CD8-positive, alpha-beta memory T cell (primary cell): ENCODE results near the gene PPM1L. TPM values are rescaled to one million over a fixed set of nuclear protein-coding genes. Genes with fewer than 3 reads are reported as not detected.

ENCODE experiments used
- CTCF ChIA-PET: fragments of 350-600 bp; sonication (Branson Sonifier 250); formaldehyde crosslinking; loops from one replicate; lab custom pipeline; 2021; ENCODE audit warnings: antibody characterized with exemption; lab: Charles Lee
- POLR2A ChIA-PET: fragments of 350-600 bp; sonication (Branson Sonifier 250); formaldehyde crosslinking; loops from one replicate; lab custom pipeline; 2021; ENCODE audit warnings: antibody characterized with exemption; lab: Charles Lee
- DNase-seq, 5 donors: peaks; one replicate each; pipeline versions ENCODE4 v3.0.0 to v3.0.0-alpha.2; 2020 to 2022; ENCODE audit warnings: mixed read lengths in 1 of 5
- H3K27ac ChIP-seq: one replicate; pipeline ENCODE4 v1.7.0; 2013; ENCODE audit warnings: low read depth, mild to moderate bottlenecking, low read length, moderate library complexity
- H3K27me3 ChIP-seq: 2 replicates; pipeline ENCODE4 v1.7.0; 2013; ENCODE audit warnings: low read length, mild to moderate bottlenecking; ENCODE audit not compliant: insufficient read depth, poor library complexity, severe bottlenecking
- H3K36me3 ChIP-seq: 2 replicates; pipeline ENCODE4 v1.7.0; 2013; ENCODE audit warnings: mild to moderate bottlenecking, low read length, moderate library complexity; ENCODE audit not compliant: insufficient read depth
- H3K4me1 ChIP-seq: 2 replicates; pipeline ENCODE4 v1.7.0; 2013; ENCODE audit warnings: mild to moderate bottlenecking, low read length, moderate library complexity; ENCODE audit not compliant: insufficient read depth
- H3K4me3 ChIP-seq: 2 replicates; pipeline ENCODE4 v1.7.0; 2013; ENCODE audit warnings: mild to moderate bottlenecking, low read length
- H3K9me3 ChIP-seq: 2 replicates; pipeline ENCODE4 v1.7.0; 2013; ENCODE audit warnings: mild to moderate bottlenecking, low read length
- H3K27ac Mint-ChIP-seq, 8 donors: one replicate each; pipeline ENCODE4 v1.8.0; 2020 to 2021; ENCODE audit warnings: mixed read lengths in 8 of 8, mild to moderate bottlenecking in 6 of 8, inconsistent platforms in 3 of 8, moderate library complexity in 3 of 8
- H3K27me3 Mint-ChIP-seq, 2 donors: one replicate each; pipeline ENCODE4 v1.8.0; 2020 to 2021; ENCODE audit warnings: mixed read lengths in 2 of 2, mild to moderate bottlenecking in 1 of 2, moderate library complexity in 1 of 2
- H3K36me3 Mint-ChIP-seq, 3 donors: one replicate each; pipeline ENCODE4 v1.8.0; 2020 to 2021; ENCODE audit warnings: mixed read lengths in 3 of 3, inconsistent platforms in 1 of 3, mild to moderate bottlenecking in 1 of 3
- H3K4me1 Mint-ChIP-seq, 3 donors: one replicate each; pipeline ENCODE4 v1.8.0; 2020 to 2021; ENCODE audit warnings: mixed read lengths in 3 of 3, inconsistent platforms in 1 of 3, mild to moderate bottlenecking in 1 of 3
- H3K4me3 Mint-ChIP-seq, 7 donors: one replicate each; pipeline ENCODE4 v1.8.0; 2020 to 2021; ENCODE audit warnings: mixed read lengths in 7 of 7, mild to moderate bottlenecking in 6 of 7, moderate library complexity in 4 of 7, inconsistent platforms in 2 of 7
- H3K9me3 Mint-ChIP-seq, 5 donors: one replicate each; pipeline ENCODE4 v1.8.0; 2020 to 2022; ENCODE audit warnings: mixed read lengths in 5 of 5, mild to moderate bottlenecking in 3 of 5, moderate library complexity in 2 of 5, inconsistent platforms in 1 of 5
- polyA plus RNA-seq: library from polyadenylated mRNA; unstranded; fragments of 300-500 nt; fragmentation: Illumina TruSeq; gene quantifications from one replicate; pipeline ENCODE4 v1.2.3, GENCODE V29; 2021
- total RNA-seq, 2 experiments: library from RNA; stranded (reverse); gene quantifications; one replicate each; pipeline ENCODE4 v1.2.3, GENCODE V29; 2021

Gene PPM1L
- total and polyA plus RNA-seq, 3 experiments from 2014 or later, result 1.3 to 4.4 (median 3.8) TPM

DNA sequence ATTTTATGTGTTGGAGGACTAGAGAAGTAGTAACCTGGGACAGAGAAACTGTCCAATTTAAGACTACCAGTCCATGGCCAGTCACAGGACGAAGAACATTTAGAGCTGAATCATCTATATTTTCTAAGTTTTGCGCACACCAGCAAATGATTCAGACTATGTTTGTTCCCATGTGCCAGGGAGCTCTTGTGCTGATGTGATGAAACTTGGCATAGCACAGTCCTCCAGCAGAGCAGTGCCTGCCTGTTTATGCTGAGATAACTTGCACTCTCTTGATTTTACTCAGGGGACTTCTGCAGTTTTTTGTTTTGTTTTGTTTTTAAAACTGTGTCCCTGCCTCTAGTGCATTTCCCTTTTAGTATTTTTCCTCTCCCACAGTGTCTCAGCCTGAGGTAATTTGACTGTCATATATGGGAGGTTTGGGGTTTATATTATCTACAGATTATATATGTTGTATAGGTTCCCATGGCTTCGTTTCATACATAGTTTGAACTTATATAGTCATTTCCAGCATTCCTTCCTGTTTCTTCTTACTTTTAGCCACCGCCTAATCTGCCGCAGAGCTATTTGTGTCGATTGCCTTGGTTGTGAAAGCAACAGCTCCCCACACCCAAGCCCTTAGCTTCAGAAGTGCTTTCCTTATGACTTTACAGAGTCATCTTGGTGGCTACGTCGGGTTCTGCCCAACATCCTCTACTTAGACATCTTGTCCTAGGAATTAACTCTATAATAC, 45.5 kb downstream of the PPM1L start:
- peak overlapping the region; percentile 4 to 57 (median 44) for H3K4me3 Mint-ChIP-seq
- peaks cover 4% of the 10 kb centered on the region for H3K4me1 ChIP-seq
- H3K36me3 ChIP-seq, result no peaks in the 10 kb centered on the region
- peaks cover 0 to 8% of the 10 kb centered on the region in 2 donors for H3K27me3 Mint-ChIP-seq
- peak overlapping the region in 4 of 8 donors; percentile 2 to 15 (median 4) for H3K27ac Mint-ChIP-seq
- DNase-seq, result peak in 3 of 5 donors; percentile 1 to 6 (median 6)
- CTCF ChIA-PET, result interaction anchor here (2.0 kb wide), 1 partner anchor 10 kb away, joined by 5 read pairs; no protein-coding TSS in a partner anchor
- no peaks in the 10 kb centered on the region for H3K27me3 ChIP-seq
- no peak overlapping the region for H3K27ac ChIP-seq
- no peaks in the 10 kb centered on the region for H3K9me3 Mint-ChIP-seq
- no peaks in the 10 kb centered on the region for H3K9me3 ChIP-seq
- H3K4me3 ChIP-seq, result peak overlapping the region; percentile 10
- H3K4me1 Mint-ChIP-seq, result peaks cover 9 to 20% (median 13%) of the 10 kb centered on the region in 3 donors
- POLR2A ChIA-PET, result no interaction called here
- peaks cover 0 to 5% (median 0%) of the 10 kb centered on the region in 3 donors for H3K36me3 Mint-ChIP-seq

DNA sequence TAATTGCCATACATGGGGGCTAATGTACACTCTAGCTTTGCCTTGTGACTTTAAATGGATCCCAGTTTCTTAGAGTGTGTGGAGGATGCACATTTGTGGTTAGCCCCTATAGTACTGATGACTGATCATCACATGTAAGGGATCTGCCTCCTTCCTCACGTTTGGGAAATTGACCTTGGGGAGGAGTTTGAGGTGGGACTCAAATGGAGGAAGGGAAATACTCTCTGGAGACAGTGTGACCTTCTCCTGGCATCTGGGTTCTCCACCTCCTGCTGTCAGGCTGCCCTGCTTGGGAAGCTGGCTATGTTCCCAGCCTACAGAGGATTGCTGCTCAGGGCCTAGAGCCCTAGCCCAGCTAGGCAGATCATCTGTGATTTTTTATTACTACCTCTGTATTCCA, 48.7 kb downstream of the PPM1L start:
- Histone ChIP-seq H3K36me3 (no peaks in the 10 kb centered on the region), H3K4me3 (no peak overlapping the region), H3K27me3 (no peaks in the 10 kb centered on the region), H3K4me1 (peaks cover 4% of the 10 kb centered on the region), H3K9me3 (no peaks in the 10 kb centered on the region), H3K27ac (no peak overlapping the region)
- Mint-ChIP-seq H3K27me3 (peaks cover 4 to 8% of the 10 kb centered on the region in 2 donors), H3K4me1 (peaks cover 9 to 20% (median 13%) of the 10 kb centered on the region in 3 donors), H3K9me3 (no peaks in the 10 kb centered on the region), H3K36me3 (no peaks in the 10 kb centered on the region), H3K4me3 (no peak overlapping the region), H3K27ac (no peak overlapping the region)
- no peak for DNase-seq
- POLR2A ChIA-PET, result no interaction called here
- CTCF ChIA-PET, result no interaction called here

DNA sequence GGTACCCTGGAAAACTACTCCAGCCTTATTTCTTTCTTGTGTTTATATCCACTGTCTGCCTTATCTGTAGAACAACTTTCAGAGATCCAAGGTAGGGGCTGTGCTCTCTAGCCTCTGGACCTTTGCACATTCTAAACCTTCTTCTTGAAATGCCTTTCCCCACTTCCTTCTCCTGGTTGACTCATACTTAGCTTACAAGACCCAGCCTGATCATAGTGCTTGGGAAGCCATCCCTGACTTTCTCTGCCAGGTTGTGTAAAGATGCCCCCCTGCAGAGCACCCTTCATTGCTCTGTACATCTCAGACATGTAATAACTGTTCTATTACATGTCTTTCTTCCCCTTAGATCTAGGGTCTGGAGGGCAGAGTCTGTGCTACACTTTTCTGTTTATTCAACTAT, 50.1 kb downstream of the PPM1L start:
- no peaks in the 10 kb centered on the region for H3K9me3 ChIP-seq
- no peak overlapping the region for H3K27ac Mint-ChIP-seq
- no peaks in the 10 kb centered on the region for H3K36me3 Mint-ChIP-seq
- no peak overlapping the region for H3K27ac ChIP-seq
- peaks cover 4 to 8% of the 10 kb centered on the region in 2 donors for H3K27me3 Mint-ChIP-seq
- no peaks in the 10 kb centered on the region for H3K27me3 ChIP-seq
- no peak for DNase-seq
- peaks cover 9 to 14% (median 13%) of the 10 kb centered on the region in 3 donors for H3K4me1 Mint-ChIP-seq
- no peak overlapping the region for H3K4me3 ChIP-seq
- ChIA-PET POLR2A (no interaction called here), CTCF (no interaction called here)
- peaks cover 4% of the 10 kb centered on the region for H3K4me1 ChIP-seq
- no peaks in the 10 kb centered on the region for H3K36me3 ChIP-seq
- H3K4me3 Mint-ChIP-seq, result no peak overlapping the region
- no peaks in the 10 kb centered on the region for H3K9me3 Mint-ChIP-seq

DNA sequence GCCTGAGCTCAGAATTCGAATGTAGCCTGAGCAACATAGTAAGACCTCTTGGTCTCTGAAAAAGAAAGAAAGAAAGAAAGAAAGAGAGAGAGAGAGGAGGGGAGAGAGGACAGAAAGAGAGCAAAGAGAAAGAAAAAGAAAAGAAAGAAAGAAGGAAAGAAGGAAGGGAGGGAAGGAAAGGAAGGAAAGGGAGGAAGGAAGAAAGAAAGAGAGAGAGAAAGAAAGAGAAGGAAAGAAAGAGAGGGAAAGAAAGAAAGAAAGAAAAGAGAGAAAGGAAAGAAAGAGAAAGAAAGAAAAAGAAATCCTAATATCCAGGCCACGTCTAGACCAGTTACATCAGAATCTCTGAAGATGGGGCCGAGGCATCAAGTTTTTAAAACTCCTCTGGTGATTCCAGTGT, 50.7 kb downstream of the PPM1L start:
- Histone ChIP-seq H3K4me3 (no peak overlapping the region), H3K9me3 (no peaks in the 10 kb centered on the region), H3K4me1 (peaks cover 4% of the 10 kb centered on the region), H3K27ac (no peak overlapping the region), H3K27me3 (no peaks in the 10 kb centered on the region), H3K36me3 (no peaks in the 10 kb centered on the region)
- no peak overlapping the region for H3K4me3 Mint-ChIP-seq
- no peaks in the 10 kb centered on the region for H3K36me3 Mint-ChIP-seq
- H3K9me3 Mint-ChIP-seq, result no peaks in the 10 kb centered on the region
- H3K27ac Mint-ChIP-seq, result no peak overlapping the region
- H3K27me3 Mint-ChIP-seq, result peaks cover 4 to 8% of the 10 kb centered on the region in 2 donors
- no peak for DNase-seq
- ChIA-PET CTCF (no interaction called here), POLR2A (no interaction called here)
- peaks cover 7 to 8% (median 7%) of the 10 kb centered on the region in 3 donors for H3K4me1 Mint-ChIP-seq

DNA sequence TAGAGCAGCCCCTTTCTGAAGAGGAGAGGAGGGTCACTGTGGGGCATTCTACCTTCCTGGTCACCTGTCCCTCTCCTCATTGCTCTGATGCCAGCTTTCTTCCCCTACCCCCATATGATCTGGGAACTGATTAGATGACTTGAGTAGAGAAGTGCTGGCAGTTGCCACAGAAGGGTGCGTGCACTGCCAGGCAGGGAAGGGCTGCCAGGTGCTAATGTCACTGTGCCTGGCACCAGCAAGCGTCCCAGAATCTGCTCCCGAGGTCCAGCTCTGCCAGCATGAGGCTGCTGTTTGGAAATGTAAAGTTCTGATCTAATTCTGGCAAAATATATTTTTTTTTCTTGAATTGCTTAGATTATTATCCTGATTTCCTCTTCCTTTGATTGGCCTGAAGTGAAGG, 52.8 kb downstream of the PPM1L start:
- no peaks in the 10 kb centered on the region for H3K36me3 Mint-ChIP-seq
- CTCF ChIA-PET, result no interaction called here
- H3K27ac Mint-ChIP-seq, result no peak overlapping the region
- no peak for DNase-seq
- Histone ChIP-seq H3K36me3 (no peaks in the 10 kb centered on the region), H3K9me3 (no peaks in the 10 kb centered on the region), H3K4me3 (no peak overlapping the region), H3K4me1 (no peaks in the 10 kb centered on the region), H3K27me3 (no peaks in the 10 kb centered on the region), H3K27ac (no peak overlapping the region)
- no peaks in the 10 kb centered on the region for H3K4me1 Mint-ChIP-seq
- POLR2A ChIA-PET, result no interaction called here
- H3K4me3 Mint-ChIP-seq, result no peak overlapping the region
- H3K9me3 Mint-ChIP-seq, result no peaks in the 10 kb centered on the region
- peaks cover 4% of the 10 kb centered on the region in 2 donors for H3K27me3 Mint-ChIP-seq

DNA sequence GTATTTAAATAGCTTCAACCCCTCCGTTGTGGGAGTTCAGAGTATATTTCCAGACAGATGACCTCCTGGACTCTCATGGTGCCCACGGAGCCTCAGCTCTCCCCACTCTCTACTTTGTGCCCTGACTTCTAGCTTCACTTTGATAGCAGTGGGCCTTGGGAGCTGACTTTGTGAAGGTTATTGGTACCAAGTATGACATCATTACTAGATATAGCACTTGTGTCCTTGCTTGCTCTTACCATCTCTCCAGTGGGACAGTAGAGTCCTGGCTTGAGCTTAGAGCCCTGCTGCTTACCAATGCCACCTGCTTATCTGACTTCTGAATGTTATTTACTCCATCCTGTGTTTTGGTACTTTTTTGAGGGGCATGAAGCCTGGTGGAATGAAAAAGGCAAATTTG, 53.4 kb downstream of the PPM1L start:
- H3K4me1 Mint-ChIP-seq, result no peaks in the 10 kb centered on the region
- H3K27ac Mint-ChIP-seq, result no peak overlapping the region
- no peak overlapping the region for H3K4me3 Mint-ChIP-seq
- Histone ChIP-seq H3K4me3 (no peak overlapping the region), H3K4me1 (no peaks in the 10 kb centered on the region), H3K9me3 (no peaks in the 10 kb centered on the region), H3K36me3 (no peaks in the 10 kb centered on the region), H3K27me3 (no peaks in the 10 kb centered on the region), H3K27ac (no peak overlapping the region)
- DNase-seq, result no peak
- peaks cover 4% of the 10 kb centered on the region in 2 donors for H3K27me3 Mint-ChIP-seq
- ChIA-PET POLR2A (no interaction called here), CTCF (no interaction called here)
- H3K36me3 Mint-ChIP-seq, result no peaks in the 10 kb centered on the region
- no peaks in the 10 kb centered on the region for H3K9me3 Mint-ChIP-seq

DNA sequence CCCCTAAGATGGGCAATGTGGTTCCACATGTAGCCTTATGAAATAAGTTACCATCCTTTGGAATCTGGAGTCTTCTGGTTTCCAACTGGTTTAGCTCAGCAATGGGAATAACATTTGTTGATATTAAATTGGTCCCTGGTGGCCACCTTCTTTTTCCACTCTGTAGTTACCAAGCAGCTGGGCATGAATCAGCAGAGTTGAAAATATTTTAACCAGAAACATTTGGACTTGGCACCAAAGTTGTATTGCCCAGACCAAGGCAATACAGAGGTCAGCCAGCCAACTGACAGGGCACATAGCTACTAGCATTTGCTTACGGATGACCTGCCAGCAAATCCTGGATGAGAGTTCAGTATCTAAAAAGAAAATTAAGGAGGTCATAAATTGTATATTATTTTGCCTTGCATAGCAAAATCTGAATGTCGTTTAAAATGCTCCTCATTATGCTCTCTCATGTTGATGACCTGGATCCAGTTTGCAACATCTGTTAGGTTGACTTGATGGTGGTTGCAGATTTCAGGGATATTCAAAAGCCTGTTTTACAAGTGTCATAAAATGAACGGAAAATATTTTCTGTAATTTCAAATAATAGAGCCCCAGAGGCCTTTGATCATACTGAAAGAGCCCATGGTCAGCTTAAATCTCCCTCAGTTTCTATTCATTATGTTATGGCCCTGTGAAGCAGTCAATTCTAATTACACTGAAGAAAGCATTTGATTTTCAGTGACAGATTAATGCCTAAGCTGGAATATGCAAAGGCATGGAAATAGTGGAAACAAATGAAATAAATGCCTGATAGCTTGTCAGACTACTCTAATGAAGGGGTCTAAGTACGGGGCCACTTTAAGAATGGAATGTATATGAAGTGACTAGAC, 54.6 kb downstream of the PPM1L start:
- Histone ChIP-seq H3K27me3 (no peaks in the 10 kb centered on the region), H3K4me1 (no peaks in the 10 kb centered on the region), H3K4me3 (no peak overlapping the region), H3K9me3 (no peaks in the 10 kb centered on the region), H3K36me3 (no peaks in the 10 kb centered on the region), H3K27ac (no peak overlapping the region)
- Mint-ChIP-seq H3K27ac (no peak overlapping the region), H3K36me3 (no peaks in the 10 kb centered on the region), H3K4me3 (no peak overlapping the region), H3K9me3 (no peaks in the 10 kb centered on the region), H3K27me3 (peaks cover 4% of the 10 kb centered on the region in 2 donors), H3K4me1 (no peaks in the 10 kb centered on the region)
- ChIA-PET POLR2A (no interaction called here), CTCF (interaction anchor here (1.3 kb wide), 1 partner anchor 9 kb away, joined by 5 read pairs; no protein-coding TSS in a partner anchor)
- no peak for DNase-seq

DNA sequence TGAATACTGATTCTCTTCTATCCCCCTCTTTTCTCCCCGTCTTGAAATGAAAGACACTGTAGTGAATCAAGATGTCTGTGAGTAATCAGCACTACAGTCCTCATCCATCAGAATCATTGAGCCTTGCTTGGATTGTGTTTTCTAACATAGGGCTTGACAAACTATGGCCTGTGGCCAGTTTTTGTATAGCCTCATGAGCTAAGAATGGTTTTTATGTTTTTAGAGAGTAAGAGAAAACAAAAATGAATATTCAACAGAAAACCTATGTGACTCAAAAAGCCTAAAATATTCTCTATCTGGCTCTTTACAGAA, 55.2 kb downstream of the PPM1L start:
- H3K27me3 Mint-ChIP-seq, result peaks cover 3 to 4% of the 10 kb centered on the region in 2 donors
- H3K9me3 Mint-ChIP-seq, result no peaks in the 10 kb centered on the region
- POLR2A ChIA-PET, result no interaction called here
- Histone ChIP-seq H3K27ac (no peak overlapping the region), H3K27me3 (no peaks in the 10 kb centered on the region), H3K4me1 (no peaks in the 10 kb centered on the region), H3K9me3 (no peaks in the 10 kb centered on the region), H3K36me3 (no peaks in the 10 kb centered on the region), H3K4me3 (no peak overlapping the region)
- H3K4me3 Mint-ChIP-seq, result no peak overlapping the region
- H3K4me1 Mint-ChIP-seq, result no peaks in the 10 kb centered on the region
- DNase-seq, result no peak
- no peaks in the 10 kb centered on the region for H3K36me3 Mint-ChIP-seq
- CTCF ChIA-PET, result interaction anchor here (1.3 kb wide), 1 partner anchor 9 kb away, joined by 5 read pairs; no protein-coding TSS in a partner anchor
- no peak overlapping the region for H3K27ac Mint-ChIP-seq
